GM12878 (cell line): ENCODE measurements around the gene ZNF646. TPM values are rescaled to one million over a fixed set of nuclear protein-coding genes. Genes with fewer than 3 reads are reported as not detected.
A peak's percentile ranks its signal among the peaks of the same experiment; 100 is the strongest.

Experiments
- ATAC-seq: fragments of 200-7000 bp; cut with Tn5 transposase; 3 replicates; pipeline ENCODE4 v1.9.1; 2020; ENCODE audit warnings: mild to moderate bottlenecking, moderate library complexity
- Bru-seq: library from RNA; stranded (reverse); fragments of 400-500 nt; gene quantifications from one replicate; lab custom pipeline; 2021; lab: Mats Ljungman, UMichigan
- BruChase-seq, 2 experiments: library from RNA; stranded (reverse); fragments of 400-500 nt; gene quantifications; one replicate each; lab custom pipeline; 2021; lab: Mats Ljungman, UMichigan
- BruUV-seq: library from RNA; stranded (reverse); fragments of 400-500 nt; replicated peaks from 2 replicates; lab custom pipeline; 2021; lab: Mats Ljungman, UMichigan
- CTCF ChIA-PET: fragments of 300-600 bp; sonication (Branson Sonifier 250); formaldehyde crosslinking; extraction: SDS; loops from one replicate; lab custom pipeline; 2021; ENCODE audit warnings: inconsistent platforms; lab: Yijun Ruan, JAX
- POLR2A ChIA-PET: fragments of 350-600 bp; formaldehyde crosslinking; extraction: SDS; loops from one replicate; lab custom pipeline; 2021; ENCODE audit warnings: inconsistent platforms; lab: Charles Lee
- RAD21 ChIA-PET: fragments of 300-600 bp; sonication (Branson Sonifier 250); formaldehyde crosslinking; loops from one replicate; lab custom pipeline; 2023; ENCODE audit warnings: antibody characterized with exemption; ENCODE audit not compliant: unreplicated experiment; lab: Charles Lee
- SMC1A ChIA-PET: fragments of 300-600 bp; sonication (Branson Sonifier 250); formaldehyde crosslinking; loops from one replicate; lab custom pipeline; 2023; ENCODE audit not compliant: unreplicated experiment, uncharacterized antibody; lab: Charles Lee
- DNase-seq: peaks from one replicate; pipeline ENCODE4 v3.0.0-alpha.2; 2011; ENCODE audit warnings: low read depth, low spot score
- FAIRE-seq: peaks from 3 replicates; lab custom pipeline; 2011; peaks lifted over from hg19 to GRCh38; lab: Jason Lieb, UNC
- H2AFZ ChIP-seq: 2 replicates; pipeline ENCODE4 v1.6.0; 2011; ENCODE audit warnings: low read depth, low read length, control low read depth; ENCODE audit not compliant: control insufficient read depth
- H3K27ac ChIP-seq: 2 replicates; pipeline ENCODE4 v1.5.1; 2011; ENCODE audit warnings: control low read depth; ENCODE audit not compliant: control insufficient read depth, insufficient read depth
- H3K27me3 ChIP-seq, 2 experiments: replicated peaks in 1 of 2; 2 replicates each; pipeline versions ENCODE4 v1.6.0 to v1.6.1; 2011; ENCODE audit warnings: low read length in 1 of 2; ENCODE audit not compliant: control insufficient read depth in 2 of 2, insufficient read depth in 2 of 2
- H3K36me3 ChIP-seq, 2 experiments: 2 replicates each; pipeline ENCODE4 v1.5.1; 2011; ENCODE audit warnings: low read length in 1 of 2; ENCODE audit not compliant: control insufficient read depth in 2 of 2, insufficient read depth in 2 of 2
- H3K4me1 ChIP-seq: 2 replicates; pipeline ENCODE4 v1.6.1; 2011; ENCODE audit warnings: mild to moderate bottlenecking, low read length, moderate library complexity, mixed read lengths; ENCODE audit not compliant: control insufficient read depth, insufficient read depth
- H3K4me2 ChIP-seq: 2 replicates; pipeline ENCODE4 v1.6.0; 2011; ENCODE audit warnings: control low read depth; ENCODE audit not compliant: control insufficient read depth, insufficient read depth
- H3K4me3 ChIP-seq: fragments of 200-600 bp; sonication (generic); 2 replicates; pipeline ENCODE4 v1.5.1; 2016
- H3K79me2 ChIP-seq: 2 replicates; pipeline ENCODE4 v1.6.0; 2011; ENCODE audit warnings: low read length; ENCODE audit not compliant: control insufficient read depth, insufficient read depth
- H3K9ac ChIP-seq: 2 replicates; pipeline ENCODE4 v1.8.0; 2011; ENCODE audit warnings: low read length, control low read depth, mixed read lengths; ENCODE audit not compliant: control insufficient read depth, insufficient read depth
- H3K9me3 ChIP-seq: replicated peaks from 3 replicates; pipeline ENCODE4 v1.5.1; 2011; ENCODE audit warnings: mild to moderate bottlenecking, low read length; ENCODE audit not compliant: control insufficient read depth, insufficient read depth
- H4K20me1 ChIP-seq: 2 replicates; pipeline ENCODE4 v1.6.0; 2011; ENCODE audit not compliant: control insufficient read depth, insufficient read depth
- ATF3 ChIP-seq: IDR thresholded peaks from 2 replicates; pipeline ENCODE4 v1.6.1; 2011; ENCODE audit warnings: low read depth, mild to moderate bottlenecking, low read length, moderate library complexity, borderline replicate concordance; ENCODE audit errors: extremely low read depth
- BHLHE40 ChIP-seq, 2 experiments: fragments of 450-650 bp in 1 of 2; IDR thresholded peaks; 2 replicates each; pipeline ENCODE4 v1.6.1; 2011 to 2017; ENCODE audit warnings: low read depth in 2 of 2, borderline replicate concordance in 1 of 2, improper control_type of control experiment in 1 of 2, low read length in 1 of 2, mild to moderate bottlenecking in 1 of 2
- GATAD2B ChIP-seq: fragments of 450-650 bp; conservative IDR thresholded peaks from 2 replicates; pipeline ENCODE4 v1.6.1; 2017; ENCODE audit warnings: low read depth, mild to moderate bottlenecking, moderate library complexity
- MYC ChIP-seq: IDR thresholded peaks from 2 replicates; pipeline ENCODE4 v1.6.1; 2011; ENCODE audit warnings: mild to moderate bottlenecking, low read length, moderate library complexity, inconsistent platforms; ENCODE audit not compliant: insufficient read depth, insufficient replicate concordance, insufficient read length, severe bottlenecking
- NFYB ChIP-seq: IDR thresholded peaks from 2 replicates; pipeline ENCODE4 v1.6.1; 2011; ENCODE audit warnings: low read depth, mild to moderate bottlenecking, low read length, improper control_type of control experiment, moderate library complexity; ENCODE audit not compliant: insufficient read depth
- NKRF ChIP-seq: fragments of 450-650 bp; conservative IDR thresholded peaks from 2 replicates; pipeline ENCODE4 v1.6.1; 2017; ENCODE audit warnings: mild to moderate bottlenecking, moderate library complexity
- PKNOX1 ChIP-seq: fragments of 450-650 bp; IDR thresholded peaks from 2 replicates; pipeline ENCODE4 v1.6.1; 2016; ENCODE audit warnings: mild to moderate bottlenecking
- SRF ChIP-seq, 2 experiments: IDR thresholded peaks; 2 replicates each; pipeline ENCODE4 v1.6.1; 2011; ENCODE audit warnings: low read depth in 2 of 2, low read length in 2 of 2, mild to moderate bottlenecking in 1 of 2, moderate library complexity in 1 of 2
- ZNF622 ChIP-seq: fragments of 450-650 bp; IDR thresholded peaks from 2 replicates; pipeline ENCODE4 v1.6.1; 2017; ENCODE audit warnings: mild to moderate bottlenecking, inconsistent platforms
- WGBS: methylation state at CpG from one replicate; pipeline ENCODE4 v1.1.6; 2016; ENCODE audit warnings: low lambda C conversion rate; ENCODE audit not compliant: insufficient replicate concordance, insufficient coverage; ENCODE audit errors: missing lambda C conversion rate; 5-methylcytosine and 5-hydroxymethylcytosine counted together
- in situ Hi-C: fragments of 300-500 bp; cut with MboI; formaldehyde crosslinking; loops from 9 replicates; pipeline ENCODE4 v1.14.3; 2018; ENCODE audit warnings: mixed read lengths
- intact Hi-C: fragments of 100-400 bp; cut with micrococcal nuclease; formaldehyde crosslinking; loops from one replicate; pipeline ENCODE4 v1.14.2; 2022; ENCODE audit not compliant: unreplicated experiment
- long read RNA-seq, 2 experiments: library from polyadenylated mRNA; unstranded; transcript quantifications; one replicate each; pipeline ENCODE4 v2.0.0, GENCODE V29; 2019 to 2020
- polyA minus RNA-seq, 3 experiments: library from RNA; depleted of rRNA, polyadenylated mRNA; stranded (reverse); fragments of >200 nt; gene quantifications; 2 replicates each; pipeline ENCODE4 v1.2.3, GENCODE V29; 2011
- polyA plus RNA-seq, 11 experiments: library from polyadenylated mRNA; depleted of rRNA in 4 of 11; unstranded in 6 of 11; stranded (reverse) in 5 of 11; fragments of >200 nt; fragmentation: Nextera tagmentation in 4 of 11; fragmentation: Illumina TruSeq in 1 of 11; extraction: Ambion mirVana in 4 of 11; extraction: Trizol in 1 of 11; gene quantifications; 1 replicate in 1 of 11; 2 replicates in 10 of 11; pipeline versions ENCODE4 v1.2.1 to v1.2.3, GENCODE V29; 2011 to 2016; ENCODE audit warnings: inconsistent platforms in 2 of 11, missing spikeins in 2 of 11, low read depth in 1 of 11
- total RNA-seq, 4 experiments: library from RNA; depleted of rRNA in 3 of 4; stranded (reverse); fragments of >200 nt in 3 of 4; fragmentation: Illumina TruSeq in 1 of 4; extraction: Trizol in 1 of 4; gene quantifications; 2 replicates each; pipeline versions ENCODE4 v1.2.1 to v1.2.3, GENCODE V29; 2013 to 2021
- TF ChIP-seq, protein P1 (sequence below): fragments of 450-650 bp; IDR thresholded peaks from 2 replicates; pipeline ENCODE4 v1.6.1; 2017; ENCODE audit warnings: borderline replicate concordance

Gene ZNF646
- total RNA-seq (2013; cell fraction: nucleolus; rRNA removed), result 52.3 and 58.4 TPM in 2 replicates
- total RNA-seq (2014; rRNA removed) (13.1 and 15.4 TPM in 2 replicates), total RNA-seq (2014; rRNA removed; fragmentation: Illumina TruSeq; extraction: Trizol) (6.4 and 8.5 TPM in 2 replicates), total RNA-seq (2021) (18.1 and 21.8 TPM in 2 replicates), polyA plus RNA-seq (2011; rRNA removed) (3.6 and 4.9 TPM in 2 replicates), polyA plus RNA-seq (2014; fragmentation: Illumina TruSeq; extraction: Trizol) (2.4 and 6.3 TPM in 2 replicates), polyA plus RNA-seq (2014; fragmentation: Nextera tagmentation; extraction: Ambion mirVana) (under 1 TPM; 0.10 to 0.26 TPM), polyA plus RNA-seq (2014; rRNA removed) (10.7 and 12.4 TPM in 2 replicates), polyA plus RNA-seq (2016; fragmentation: Nextera tagmentation; extraction: Ambion mirVana) (1 to 10 TPM; 6.3 to 6.5 TPM), polyA minus RNA-seq (2011; rRNA and poly(A)+ RNA removed) (10.4 and 18.0 TPM in 2 replicates), Bru-seq, nascent RNA (percentile 74 among the genes with signal in this experiment), BruChase-seq, experiment 1, labeled RNA remaining after a 6-hour chase (percentile 55 among the genes with signal in this experiment), BruChase-seq, experiment 2, labeled RNA remaining after a 2-hour chase (percentile 65 among the genes with signal in this experiment)
- 3.7 TPM for polyA plus RNA-seq (2011; ENCODE audit: low read depth)
- polyA plus RNA-seq (2011; cell fraction: cytosol; rRNA removed), result 5.3 and 7.7 TPM in 2 replicates
- 31.7 and 37.7 TPM in 2 replicates for polyA plus RNA-seq (2011; cell fraction: nucleus; rRNA removed)
- 8.0 and 9.7 TPM in 2 replicates for polyA plus RNA-seq (2012)
- polyA minus RNA-seq (2011; cell fraction: cytosol; rRNA and poly(A)+ RNA removed), result 5.3 and 6.9 TPM in 2 replicates
- polyA minus RNA-seq (2011; cell fraction: nucleus; rRNA and poly(A)+ RNA removed), result 19.8 and 40.6 TPM in 2 replicates
- long read RNA-seq, experiment 1, partial matches to known transcripts, result 1 of 2 reads
- long read RNA-seq, experiment 1, other reads (novel, unspliced or antisense), result 1 of 2 reads
- long read RNA-seq, experiment 2, full-length matches to known transcripts, result 2 of 2 reads
- long read RNA-seq, experiment 2, partial matches to known transcripts, result 0 of 2 reads
- long read RNA-seq, experiment 2, other reads (novel, unspliced or antisense), result 0 of 2 reads

DNA sequence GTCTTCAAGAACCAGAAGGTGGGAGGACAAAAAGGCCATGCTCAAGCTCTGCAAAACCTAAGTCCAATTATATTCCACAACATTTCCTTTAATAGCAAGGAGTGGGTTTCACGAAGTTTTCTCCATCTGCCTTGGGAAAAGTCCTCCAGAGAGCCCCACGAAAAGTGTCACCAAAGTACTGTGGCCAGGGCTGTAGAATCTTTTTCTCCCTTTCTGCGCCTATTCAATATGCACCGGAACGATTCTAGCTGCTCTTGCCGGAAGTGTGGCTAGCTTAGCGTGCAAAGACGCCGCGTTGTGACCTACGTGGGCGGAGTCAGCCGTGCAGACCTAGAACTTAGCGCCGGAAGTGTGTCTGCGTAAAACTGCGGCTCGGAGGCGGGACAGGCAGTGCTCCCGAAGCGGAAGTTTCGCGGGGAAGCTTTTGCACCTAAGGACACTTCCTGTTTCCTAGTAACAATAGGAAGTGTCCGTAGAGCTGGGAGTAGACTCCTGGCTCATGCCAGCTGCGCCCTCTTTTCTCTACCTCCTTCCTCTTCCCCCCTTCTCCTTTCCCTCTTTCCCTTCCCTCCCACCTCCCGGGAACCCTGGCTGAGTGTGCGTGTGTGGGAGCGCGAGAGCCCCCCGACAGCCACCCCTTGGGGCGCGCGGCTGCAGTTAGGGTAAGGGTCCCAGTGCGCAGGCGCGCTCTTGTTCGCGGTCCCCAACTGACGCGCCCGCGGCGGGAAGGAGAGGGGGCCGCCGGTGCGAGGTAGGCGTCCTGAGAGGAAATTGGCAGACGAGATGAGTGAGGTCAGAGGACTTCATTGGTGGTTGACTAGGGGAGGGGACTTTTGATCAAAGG is at the start of gene ZNF646, which contains the start of gene ZNF668:
Gene ZNF646, plus strand, starts transcription at position 453 of the 844 bp plus-strand sequence. CDS start 1,903 bp downstream, outside the sequence.
Gene ZNF668, minus strand, starts transcription at position 271 of the 844 bp plus-strand sequence. CDS start 9,781 bp downstream, outside the sequence.
- H3K9me3 ChIP-seq, result no peaks in the 10 kb centered on the region
- H3K4me2 ChIP-seq, result peak within 1 kb of the TSS; percentile 82
- H3K27ac ChIP-seq, result peak within 1 kb of the TSS; percentile 89
- intact Hi-C loops (loop anchor here (1.0 to 10.0 kb wide), 4 partner anchors 20 to 79 kb away; partner anchors contain the start of genes STX4 and VKORC1), in situ Hi-C loops (no loop called here)
- no peaks in the 10 kb centered on the region for H4K20me1 ChIP-seq
- DNase-seq, result peak; percentile 96
- ChIA-PET POLR2A (interaction anchor here (0.5 to 4.2 kb wide), 15 partner anchors 9 to 384 kb away, joined by 3 to 21 read pairs (median 5); partner anchors contain the start of genes ARMC5, BCKDK, KAT8 and SETD1A), CTCF (interaction anchor here (0.8 to 2.4 kb wide), 12 partner anchors 18 to 795 kb away, joined by 3 to 15 read pairs (median 4); partner anchors contain the start of gene HSD3B7), RAD21 (interaction anchor here (0.6 to 1.9 kb wide), 15 partner anchors 18 to 795 kb away, joined by 3 to 16 read pairs (median 7); partner anchors contain the start of genes ARMC5, FUS, HSD3B7 and KAT8), SMC1A (interaction anchor here (0.8 to 2.8 kb wide), 10 partner anchors 18 to 386 kb away, joined by 3 to 10 read pairs (median 6); partner anchors contain the start of genes FUS, HSD3B7, ITGAX and KAT8)
- under 1% methylated on average over 48 of the region's 48 CpGs for WGBS
- H3K27me3 ChIP-seq, result no peaks in the 10 kb centered on the region
- peak within 1 kb of the TSS; percentile 74 for H2AFZ ChIP-seq
- peak within 1 kb of the TSS; percentile 90 for H3K9ac ChIP-seq
- peaks cover 47% of the 10 kb centered on the region for H3K79me2 ChIP-seq
- no TSS peak for BruUV-seq
- H3K36me3 ChIP-seq, result peaks cover 8 to 14% of the 10 kb centered on the region in 2 experiments; a peak in 3 of 4 replicates
- peak within 1 kb of the TSS; percentile 86 for H3K4me3 ChIP-seq
- FAIRE-seq, result peak; percentile 99
- ATAC-seq, result peak; percentile 84
- peaks cover 3% of the 10 kb centered on the region; the same call in 1 of the 2 replicates for H3K4me1 ChIP-seq
- TF ChIP-seq NKRF (peak; percentile 67; the same call in 1 of the 2 replicates), NFYB (no peak), GATAD2B (peak; percentile 55), BHLHE40 (IDR thresholded peaks at IDR 0.05; ENCODE audit: borderline replicate concordance in 1 of 2, low read depth in 2 of 2, low read length in 1 of 2) (peak; percentile 54 to 55; a peak in 2 of 4 replicates), ATF3 (no peak), SRF (IDR thresholded peaks at IDR 0.05; ENCODE audit: low read depth in 2 of 2, low read length in 2 of 2) (peak in 1 of 2 experiments; percentile 87; a peak in 2 of 4 replicates), ZNF622 (no peak), MYC (no peak), PKNOX1 (peak; percentile 83)
- TF ChIP-seq, protein P1, sequence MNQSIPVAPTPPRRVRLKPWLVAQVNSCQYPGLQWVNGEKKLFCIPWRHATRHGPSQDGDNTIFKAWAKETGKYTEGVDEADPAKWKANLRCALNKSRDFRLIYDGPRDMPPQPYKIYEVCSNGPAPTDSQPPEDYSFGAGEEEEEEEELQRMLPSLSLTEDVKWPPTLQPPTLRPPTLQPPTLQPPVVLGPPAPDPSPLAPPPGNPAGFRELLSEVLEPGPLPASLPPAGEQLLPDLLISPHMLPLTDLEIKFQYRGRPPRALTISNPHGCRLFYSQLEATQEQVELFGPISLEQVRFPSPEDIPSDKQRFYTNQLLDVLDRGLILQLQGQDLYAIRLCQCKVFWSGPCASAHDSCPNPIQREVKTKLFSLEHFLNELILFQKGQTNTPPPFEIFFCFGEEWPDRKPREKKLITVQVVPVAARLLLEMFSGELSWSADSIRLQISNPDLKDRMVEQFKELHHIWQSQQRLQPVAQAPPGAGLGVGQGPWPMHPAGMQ, result no peak
